ENCODE measurements around the gene DPEP3. TPM values are rescaled to one million over a fixed set of nuclear protein-coding genes. Genes with fewer than 3 reads are reported as not detected.

DPEP3 gene
- total and polyA plus RNA-seq, 2 experiments from 2014 or later: not detected

DNA sequence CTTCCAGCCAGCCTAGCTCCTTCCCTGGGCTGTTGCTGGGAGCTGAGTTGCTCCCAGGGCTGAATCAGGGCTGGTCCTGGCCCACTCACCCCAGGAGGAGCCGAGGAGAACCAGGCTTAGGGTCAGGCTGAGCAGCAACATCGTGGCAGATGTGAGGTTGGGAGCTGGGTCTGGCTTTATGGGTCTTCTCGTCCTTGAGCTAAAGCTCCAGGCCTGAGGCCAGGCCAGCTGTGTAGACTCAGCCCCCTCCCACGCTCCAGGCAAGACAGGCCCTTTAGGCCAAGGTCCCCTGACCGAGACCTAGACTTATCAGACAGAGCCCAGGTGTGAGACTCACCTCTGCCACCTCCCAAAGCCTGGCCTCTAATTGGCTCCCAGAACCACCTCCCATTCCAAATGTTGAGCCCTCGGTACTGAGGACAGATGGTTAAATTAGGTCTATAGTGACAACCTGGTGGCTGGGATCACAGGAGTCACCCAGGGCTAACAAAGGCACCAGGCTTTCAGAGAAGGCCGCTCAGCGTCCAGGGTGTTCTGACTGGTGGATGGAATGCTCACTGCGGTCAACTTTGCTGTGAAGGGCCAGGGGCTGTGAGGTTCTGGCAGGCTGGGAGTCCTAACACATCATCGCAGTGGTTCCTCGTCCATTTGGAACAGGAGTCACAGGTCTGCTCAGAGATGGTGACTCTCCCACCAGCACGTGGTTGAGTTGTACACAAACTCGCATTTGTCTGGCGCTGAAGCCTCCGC, 48.4 kb downstream of the DPEP3 start, which contains the start of gene CTRL:
Gene CTRL, minus strand, starts transcription at position 151 of the 750 bp plus-strand sequence. Its CDS starts 10 bp downstream, at position 141.
- H4K20me1 ChIP-seq (ENCODE audit: insufficient read depth, poor library complexity, severe bottlenecking): no peaks in the 10 kb centered on the region
- no peaks in the 10 kb centered on the region for H3K27me3 ChIP-seq
- TF ChIP-seq, protein P1, sequence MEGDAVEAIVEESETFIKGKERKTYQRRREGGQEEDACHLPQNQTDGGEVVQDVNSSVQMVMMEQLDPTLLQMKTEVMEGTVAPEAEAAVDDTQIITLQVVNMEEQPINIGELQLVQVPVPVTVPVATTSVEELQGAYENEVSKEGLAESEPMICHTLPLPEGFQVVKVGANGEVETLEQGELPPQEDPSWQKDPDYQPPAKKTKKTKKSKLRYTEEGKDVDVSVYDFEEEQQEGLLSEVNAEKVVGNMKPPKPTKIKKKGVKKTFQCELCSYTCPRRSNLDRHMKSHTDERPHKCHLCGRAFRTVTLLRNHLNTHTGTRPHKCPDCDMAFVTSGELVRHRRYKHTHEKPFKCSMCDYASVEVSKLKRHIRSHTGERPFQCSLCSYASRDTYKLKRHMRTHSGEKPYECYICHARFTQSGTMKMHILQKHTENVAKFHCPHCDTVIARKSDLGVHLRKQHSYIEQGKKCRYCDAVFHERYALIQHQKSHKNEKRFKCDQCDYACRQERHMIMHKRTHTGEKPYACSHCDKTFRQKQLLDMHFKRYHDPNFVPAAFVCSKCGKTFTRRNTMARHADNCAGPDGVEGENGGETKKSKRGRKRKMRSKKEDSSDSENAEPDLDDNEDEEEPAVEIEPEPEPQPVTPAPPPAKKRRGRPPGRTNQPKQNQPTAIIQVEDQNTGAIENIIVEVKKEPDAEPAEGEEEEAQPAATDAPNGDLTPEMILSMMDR (IDR thresholded peaks at IDR 0.05; ENCODE audit: poor library complexity): no peak
- H3K4me3 ChIP-seq: no peak within 1 kb of the TSS
- H3K79me2 ChIP-seq: no peaks in the 10 kb centered on the region
- H2AFZ ChIP-seq: no peak within 1 kb of the TSS
- 89% methylated on average over 15 of the region's 15 CpGs for WGBS (ENCODE audit: low lambda C conversion rate, missing lambda C conversion rate)
- H3K9me2 ChIP-seq (replicated peaks; ENCODE audit: insufficient read depth): no peaks in the 10 kb centered on the region
- H3K27ac ChIP-seq: no peak within 1 kb of the TSS
- no peak for DNase-seq (ENCODE audit: low spot score)
- peaks cover under 1% of the 10 kb centered on the region for H3K4me1 ChIP-seq (ENCODE audit: insufficient read depth)
- no peaks in the 10 kb centered on the region for H3K9me3 ChIP-seq (ENCODE audit: low read depth)
- no peak within 1 kb of the TSS for H3K4me2 ChIP-seq
- H3K36me3 ChIP-seq (replicated peaks; ENCODE audit: insufficient read depth, low read depth): no peaks in the 10 kb centered on the region

DNA sequence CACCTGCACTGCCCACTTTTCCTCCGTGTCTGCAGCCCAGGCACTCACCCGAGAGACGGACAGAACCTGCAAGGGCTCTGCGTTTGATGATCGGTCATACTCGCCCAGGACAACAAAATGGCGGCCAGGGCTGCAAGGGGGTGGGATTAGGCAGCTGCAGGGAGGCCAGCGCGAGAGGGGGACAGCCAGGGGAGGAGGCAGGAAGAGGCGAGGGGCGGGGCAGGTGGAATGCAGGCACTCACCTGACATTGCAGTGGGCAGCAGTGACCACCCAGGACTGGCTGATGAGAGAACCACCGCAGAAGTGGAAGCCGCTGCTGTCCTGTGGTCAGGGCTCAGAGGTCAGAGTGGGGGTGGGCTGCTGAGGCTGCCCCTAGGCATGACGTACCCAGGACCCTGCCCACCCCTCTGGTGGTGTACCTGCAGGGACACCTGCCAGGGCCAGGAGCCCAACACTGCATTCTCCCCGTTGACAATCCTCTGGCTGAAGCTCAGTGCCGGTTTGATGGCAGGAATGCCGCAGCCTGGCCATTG, 49.6 kb downstream of the DPEP3 start:
- peaks cover under 1% of the 10 kb centered on the region for H4K20me1 ChIP-seq (ENCODE audit: insufficient read depth, poor library complexity, severe bottlenecking)
- H3K36me3 ChIP-seq (replicated peaks; ENCODE audit: insufficient read depth, low read depth): no peaks in the 10 kb centered on the region
- 96% methylated on average over 17 of the region's 17 CpGs for WGBS (ENCODE audit: low lambda C conversion rate, missing lambda C conversion rate)
- H3K79me2 ChIP-seq: no peaks in the 10 kb centered on the region
- H3K27me3 ChIP-seq: no peaks in the 10 kb centered on the region
- DNase-seq (ENCODE audit: low spot score): no peak
- no peaks in the 10 kb centered on the region for H3K4me1 ChIP-seq (ENCODE audit: insufficient read depth)
- H3K4me2 ChIP-seq: no peak overlapping the region
- no peaks in the 10 kb centered on the region for H3K9me2 ChIP-seq (replicated peaks; ENCODE audit: insufficient read depth)
- H3K9me3 ChIP-seq (ENCODE audit: low read depth): no peaks in the 10 kb centered on the region
- H3K4me3 ChIP-seq: no peak overlapping the region
- H3K27ac ChIP-seq: no peak overlapping the region
- no peak overlapping the region for H2AFZ ChIP-seq
- TF ChIP-seq, protein P1 (IDR thresholded peaks at IDR 0.05; ENCODE audit: poor library complexity): no peak
- TF ChIP-seq EZH2 (IDR thresholded peaks at IDR 0.05; ENCODE audit: borderline replicate concordance) (no peak), EZH2phosphoT487 (IDR thresholded peaks at IDR 0.05; ENCODE audit: low read depth, severe bottlenecking, unreplicated experiment) (no peak)

DNA sequence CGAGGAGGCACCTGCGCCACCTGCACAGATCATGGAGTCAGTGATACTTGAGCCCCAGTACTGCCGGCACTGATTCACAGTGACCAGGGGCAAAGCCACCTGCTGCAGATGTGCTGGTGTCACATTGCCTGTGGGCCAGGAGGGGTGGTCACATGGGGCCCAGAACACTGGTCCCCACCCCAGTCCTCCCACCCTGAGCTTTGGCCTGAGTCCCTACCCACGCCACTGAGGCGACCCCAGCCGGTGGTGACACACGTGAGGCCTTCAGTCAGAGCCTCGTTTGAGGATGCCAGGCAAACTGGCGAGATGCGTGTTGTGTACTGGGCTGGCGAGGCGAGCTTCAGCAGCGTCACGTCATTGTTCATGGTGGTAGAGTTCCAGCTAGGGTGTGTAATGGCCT, 50.1 kb downstream of the DPEP3 start:
- Histone ChIP-seq H3K4me2 (no peak overlapping the region), H3K27ac (no peak overlapping the region), H3K4me3 (no peak overlapping the region), H3K27me3 (no peaks in the 10 kb centered on the region), H3K9me3 (ENCODE audit: low read depth) (no peaks in the 10 kb centered on the region), H4K20me1 (ENCODE audit: insufficient read depth, poor library complexity, severe bottlenecking) (peaks cover 6% of the 10 kb centered on the region), H3K4me1 (ENCODE audit: insufficient read depth) (no peaks in the 10 kb centered on the region), H2AFZ (no peak overlapping the region), H3K79me2 (no peaks in the 10 kb centered on the region), H3K36me3 (replicated peaks; ENCODE audit: insufficient read depth, low read depth) (no peaks in the 10 kb centered on the region), H3K9me2 (replicated peaks; ENCODE audit: insufficient read depth) (no peaks in the 10 kb centered on the region)
- WGBS (ENCODE audit: low lambda C conversion rate, missing lambda C conversion rate): 96% methylated on average over 14 of the region's 14 CpGs
- no peak for DNase-seq (ENCODE audit: low spot score)
- TF ChIP-seq EZH2 (IDR thresholded peaks at IDR 0.05; ENCODE audit: borderline replicate concordance): no peak
- TF ChIP-seq, protein P1 (IDR thresholded peaks at IDR 0.05; ENCODE audit: poor library complexity): no peak
- no peak for TF ChIP-seq EZH2phosphoT487 (IDR thresholded peaks at IDR 0.05; ENCODE audit: low read depth, severe bottlenecking, unreplicated experiment)
